Erythroblast (primary cell): Measurements from ENCODE around the gene PTPRN2.

Experiments used
- GATA1 ChIP-seq: IDR thresholded peaks from 2 replicates; pipeline ENCODE4 v1.6.1; 2011; ENCODE audit warnings: low read depth, mild to moderate bottlenecking, control low read depth, low read length, moderate library complexity
- POLR2A ChIP-seq: IDR thresholded peaks from 2 replicates; pipeline ENCODE4 v1.6.1; 2011; ENCODE audit warnings: mild to moderate bottlenecking, low read length

GRCh38 chr7:158348446-158348845, 239.2 kb downstream of the PTPRN2 start:
- TF ChIP-seq POLR2A (no peak), GATA1 (no peak)
